GM23338 (cell line): ENCODE data around the gene ETV6.

Experiments used
- CREB1 ChIP-seq: fragments of 250-450 bp; sonication (Bioruptor Pico); IDR thresholded peaks from 2 replicates; pipeline ENCODE4 v1.5.0; 2020; ENCODE audit warnings: low read depth, mild to moderate bottlenecking, moderate library complexity
- CTCF ChIP-seq, 2 experiments: fragments of 200-600 bp in 1 of 2; sonication (generic) in 1 of 2; conservative IDR thresholded peaks; 2 replicates each; pipeline versions ENCODE4 v1.5.1 to v1.6.1; 2016 to 2017; ENCODE audit warnings: antibody characterized with exemption in 2 of 2, low read depth in 2 of 2, mild to moderate bottlenecking in 2 of 2, moderate library complexity in 1 of 2
- EZH2 ChIP-seq: fragments of 200-600 bp; sonication (generic); IDR thresholded peaks from one replicate; pipeline ENCODE4 v1.8.0; 2017; ENCODE audit warnings: antibody characterized with exemption, mild to moderate bottlenecking, low read depth; ENCODE audit not compliant: unreplicated experiment
- EZH2phosphoT487 ChIP-seq: fragments of 200-600 bp; sonication (generic); IDR thresholded peaks from one replicate; pipeline ENCODE4 v1.8.1; 2018; ENCODE audit warnings: antibody characterized with exemption; ENCODE audit not compliant: unreplicated experiment
- JUNB ChIP-seq: IDR thresholded peaks from one replicate; pipeline ENCODE4 v1.6.1; 2016; ENCODE audit warnings: antibody characterized with exemption; ENCODE audit not compliant: unreplicated experiment
- NANOG ChIP-seq: IDR thresholded peaks from 2 replicates; pipeline ENCODE4 v1.6.1; 2016; ENCODE audit warnings: antibody characterized with exemption, borderline replicate concordance
- POLR2AphosphoS5 ChIP-seq: IDR thresholded peaks from 2 replicates; pipeline ENCODE4 v1.6.1; 2016; ENCODE audit warnings: antibody characterized with exemption, low read depth
- STAT1 ChIP-seq: IDR thresholded peaks from one replicate; pipeline ENCODE4 v1.6.1; 2016; ENCODE audit warnings: antibody characterized with exemption; ENCODE audit not compliant: unreplicated experiment
- ZNF331 ChIP-seq: fragments of 250-450 bp; sonication (Bioruptor Pico); IDR thresholded peaks from 2 replicates; pipeline ENCODE4 v1.5.0; 2020; ENCODE audit warnings: low read depth, mild to moderate bottlenecking, moderate library complexity
- TF ChIP-seq, protein P1 (sequence below): IDR thresholded peaks from one replicate; pipeline ENCODE4 v1.6.1; 2018; ENCODE audit warnings: antibody characterized with exemption; ENCODE audit not compliant: unreplicated experiment
- TF ChIP-seq, protein P2 (sequence below): IDR thresholded peaks from 2 replicates; pipeline ENCODE4 v1.6.1; 2016; ENCODE audit warnings: antibody characterized with exemption

GRCh38 chr12:11672256-11673191, 23.1 kb downstream of the ETV6 start:
- no peak for TF ChIP-seq CTCF (conservative IDR thresholded peaks at IDR 0.05; ENCODE audit: low read depth in 2 of 2)
- no peak for TF ChIP-seq EZH2
- TF ChIP-seq POLR2AphosphoS5 = no peak
- no peak for TF ChIP-seq ZNF331 (CRISPR knock-in tag)
- no peak for TF ChIP-seq NANOG
- no peak for TF ChIP-seq EZH2phosphoT487
- TF ChIP-seq, protein P1, sequence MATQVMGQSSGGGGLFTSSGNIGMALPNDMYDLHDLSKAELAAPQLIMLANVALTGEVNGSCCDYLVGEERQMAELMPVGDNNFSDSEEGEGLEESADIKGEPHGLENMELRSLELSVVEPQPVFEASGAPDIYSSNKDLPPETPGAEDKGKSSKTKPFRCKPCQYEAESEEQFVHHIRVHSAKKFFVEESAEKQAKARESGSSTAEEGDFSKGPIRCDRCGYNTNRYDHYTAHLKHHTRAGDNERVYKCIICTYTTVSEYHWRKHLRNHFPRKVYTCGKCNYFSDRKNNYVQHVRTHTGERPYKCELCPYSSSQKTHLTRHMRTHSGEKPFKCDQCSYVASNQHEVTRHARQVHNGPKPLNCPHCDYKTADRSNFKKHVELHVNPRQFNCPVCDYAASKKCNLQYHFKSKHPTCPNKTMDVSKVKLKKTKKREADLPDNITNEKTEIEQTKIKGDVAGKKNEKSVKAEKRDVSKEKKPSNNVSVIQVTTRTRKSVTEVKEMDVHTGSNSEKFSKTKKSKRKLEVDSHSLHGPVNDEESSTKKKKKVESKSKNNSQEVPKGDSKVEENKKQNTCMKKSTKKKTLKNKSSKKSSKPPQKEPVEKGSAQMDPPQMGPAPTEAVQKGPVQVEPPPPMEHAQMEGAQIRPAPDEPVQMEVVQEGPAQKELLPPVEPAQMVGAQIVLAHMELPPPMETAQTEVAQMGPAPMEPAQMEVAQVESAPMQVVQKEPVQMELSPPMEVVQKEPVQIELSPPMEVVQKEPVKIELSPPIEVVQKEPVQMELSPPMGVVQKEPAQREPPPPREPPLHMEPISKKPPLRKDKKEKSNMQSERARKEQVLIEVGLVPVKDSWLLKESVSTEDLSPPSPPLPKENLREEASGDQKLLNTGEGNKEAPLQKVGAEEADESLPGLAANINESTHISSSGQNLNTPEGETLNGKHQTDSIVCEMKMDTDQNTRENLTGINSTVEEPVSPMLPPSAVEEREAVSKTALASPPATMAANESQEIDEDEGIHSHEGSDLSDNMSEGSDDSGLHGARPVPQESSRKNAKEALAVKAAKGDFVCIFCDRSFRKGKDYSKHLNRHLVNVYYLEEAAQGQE = no peak
- TF ChIP-seq CREB1 (CRISPR knock-in tag) = no peak
- no peak for TF ChIP-seq JUNB
- TF ChIP-seq STAT1 = no peak
- TF ChIP-seq, protein P2, sequence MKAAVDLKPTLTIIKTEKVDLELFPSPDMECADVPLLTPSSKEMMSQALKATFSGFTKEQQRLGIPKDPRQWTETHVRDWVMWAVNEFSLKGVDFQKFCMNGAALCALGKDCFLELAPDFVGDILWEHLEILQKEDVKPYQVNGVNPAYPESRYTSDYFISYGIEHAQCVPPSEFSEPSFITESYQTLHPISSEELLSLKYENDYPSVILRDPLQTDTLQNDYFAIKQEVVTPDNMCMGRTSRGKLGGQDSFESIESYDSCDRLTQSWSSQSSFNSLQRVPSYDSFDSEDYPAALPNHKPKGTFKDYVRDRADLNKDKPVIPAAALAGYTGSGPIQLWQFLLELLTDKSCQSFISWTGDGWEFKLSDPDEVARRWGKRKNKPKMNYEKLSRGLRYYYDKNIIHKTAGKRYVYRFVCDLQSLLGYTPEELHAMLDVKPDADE = no peak
